Measurements from ENCODE around the gene PCK1. TPM values are rescaled to one million over a fixed set of nuclear protein-coding genes. Genes with fewer than 3 reads are reported as not detected.

The PCK1 gene
- not detected in 2 replicates for total RNA-seq

DNA sequence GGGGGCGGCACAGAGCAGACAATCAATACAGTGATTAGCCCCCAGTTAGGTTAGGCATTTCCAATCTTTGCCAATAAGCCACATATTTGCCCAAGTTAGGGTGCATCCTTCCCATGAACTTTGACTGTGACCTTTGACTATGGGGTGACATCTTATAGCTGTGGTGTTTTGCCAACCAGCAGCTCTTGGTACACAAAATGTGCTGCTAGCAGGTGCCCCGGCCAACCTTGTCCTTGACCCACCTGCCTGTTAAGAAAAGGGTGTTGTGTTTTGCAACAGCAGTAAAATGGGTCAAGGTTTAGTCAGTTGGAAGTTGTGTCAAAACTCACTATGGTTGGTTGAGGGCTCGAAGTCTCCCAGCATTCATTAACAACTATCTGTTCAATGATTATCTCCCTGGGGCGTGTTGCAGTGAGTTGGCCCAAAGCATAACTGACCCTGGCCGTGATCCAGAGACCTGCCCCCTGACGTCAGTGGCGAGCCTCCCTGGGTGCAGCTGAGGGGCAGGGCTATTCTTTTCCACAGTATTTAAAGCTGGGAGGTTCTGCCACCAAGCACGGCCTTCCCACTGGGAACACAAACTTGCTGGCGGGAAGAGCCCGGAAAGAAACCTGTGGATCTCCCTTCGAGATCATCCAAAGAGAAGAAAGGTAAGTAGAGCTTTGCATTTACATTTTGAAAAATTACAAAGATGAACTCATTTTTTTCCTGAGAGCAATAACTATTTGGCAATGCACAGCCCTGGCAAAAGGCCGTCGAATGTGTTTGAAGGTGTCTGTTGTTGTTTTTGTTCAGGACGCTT, at the start of gene PCK1:
Gene PCK1, plus strand, starts transcription at position 557 of the 802 bp plus-strand sequence. CDS start 302 bp downstream, outside the sequence.

DNA sequence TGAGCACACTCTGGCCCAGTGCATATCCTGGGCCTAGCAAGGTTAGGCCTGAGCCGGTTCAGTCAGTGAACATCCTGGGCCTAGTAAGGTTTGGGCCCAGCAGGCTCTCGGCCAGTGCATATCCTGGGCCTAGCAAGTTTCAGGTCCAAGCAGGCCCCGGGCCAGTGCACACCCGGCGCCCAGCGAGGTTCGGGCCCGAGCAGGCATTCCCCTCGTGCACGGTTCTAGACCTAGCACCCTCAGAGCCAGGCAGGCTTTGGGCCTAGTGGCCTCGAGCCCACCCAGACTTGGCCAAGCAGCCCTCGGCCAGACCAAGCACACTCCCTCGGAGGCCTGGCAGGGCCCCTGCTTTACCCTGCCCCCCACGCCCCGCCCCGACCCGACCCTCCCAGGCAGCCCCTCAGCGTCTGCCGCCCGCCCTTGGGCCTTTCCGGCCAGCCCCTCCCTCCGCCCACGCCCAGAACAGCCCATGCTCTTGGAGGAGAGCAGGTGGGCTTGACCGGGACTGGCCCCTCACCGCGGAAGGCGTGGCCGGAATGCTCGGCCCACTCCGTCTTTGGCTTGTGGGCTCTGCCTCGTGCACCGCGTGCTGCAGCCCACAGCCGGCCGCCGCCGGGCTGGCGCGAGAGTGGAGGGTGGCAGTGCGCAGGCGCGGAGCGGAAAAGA, 36.3 kb upstream of the PCK1 start, which contains the start of gene CTCFL:
Gene CTCFL, minus strand, starts transcription at position 630 of the 666 bp plus-strand sequence. CDS start 935 bp downstream, outside the sequence.

Other genes starting within 250 kb of the PCK1 start
- not detected in 2 replicates for gene SPO11, start 231.3 kb upstream of the PCK1 start, total RNA-seq
- 30.9 and 33.6 TPM in 2 replicates for gene RAE1, start 209.9 kb upstream of the PCK1 start, total RNA-seq
- 10.9 and 16.2 TPM in 2 replicates for gene RBM38, start 169.7 kb upstream of the PCK1 start, total RNA-seq
- 0.15 TPM in 1 of 2 replicates, not detected in the other for gene CTCFL, start 36.0 kb upstream of the PCK1 start, total RNA-seq
- gene ZBP1, start 59.3 kb downstream of the PCK1 start, total RNA-seq: not detected in 2 replicates
- gene PMEPA1, start 148.9 kb downstream of the PCK1 start, total RNA-seq: 2.3 and 19.2 TPM in 2 replicates